SKM-1 (cell line): ENCODE measurements around the gene FRMD6.

Experiments
- DNase-seq: peaks from one replicate; lab custom pipeline; 2025; ENCODE audit not compliant: unreplicated experiment; lab: John Stamatoyannopoulos, UW

Gene FRMD6

GRCh38 chr14:51663783-51664326 lies 12.1 kb downstream of the FRMD6 start:
- no peak for DNase-seq

- DNase-seq: no peak
Observed at GRCh38 chr14:51666070-51666469, 14.4 kb downstream of the FRMD6 start.

GRCh38 chr14:51666826-51667225 lies 15.1 kb downstream of the FRMD6 start:
- no peak for DNase-seq

GRCh38 chr14:51668870-51669269 lies 17.2 kb downstream of the FRMD6 start:
- DNase-seq: no peak

GRCh38 chr14:51674294-51675002 lies 22.7 kb downstream of the FRMD6 start:
- DNase-seq: no peak

GRCh38 chr14:51676549-51676948 lies 24.8 kb downstream of the FRMD6 start:
- DNase-seq: no peak

GRCh38 chr14:51677266-51677665 lies 25.6 kb downstream of the FRMD6 start:
- no peak for DNase-seq

- DNase-seq: no peak
Observed at GRCh38 chr14:51677738-51678137, 26.0 kb downstream of the FRMD6 start.

GRCh38 chr14:51680031-51680430 lies 28.3 kb downstream of the FRMD6 start:
- no peak for DNase-seq

- no peak for DNase-seq
Observed at GRCh38 chr14:51681411-51681810, 29.7 kb downstream of the FRMD6 start.

GRCh38 chr14:51682411-51682810 lies 30.7 kb downstream of the FRMD6 start:
- DNase-seq: no peak

GRCh38 chr14:51684760-51685159 lies 33.0 kb downstream of the FRMD6 start:
- DNase-seq: no peak

GRCh38 chr14:51691176-51691575 lies 39.5 kb downstream of the FRMD6 start:
- DNase-seq: no peak

- no peak for DNase-seq
Observed at GRCh38 chr14:51692646-51693045, 40.9 kb downstream of the FRMD6 start.

- no peak for DNase-seq
Observed at GRCh38 chr14:51697848-51698247, 46.1 kb downstream of the FRMD6 start.

- no peak for DNase-seq
Observed at GRCh38 chr14:51701951-51702350, 50.2 kb downstream of the FRMD6 start.

GRCh38 chr14:51703787-51704186 lies 52.1 kb downstream of the FRMD6 start:
- no peak for DNase-seq

- DNase-seq: no peak
Observed at GRCh38 chr14:51704545-51704944, 52.8 kb downstream of the FRMD6 start.

- DNase-seq: no peak
Observed at GRCh38 chr14:51707327-51707726, 55.6 kb downstream of the FRMD6 start.

- DNase-seq: no peak
Observed at GRCh38 chr14:51711505-51711904, 59.8 kb downstream of the FRMD6 start.

GRCh38 chr14:51715250-51715649 lies 63.5 kb downstream of the FRMD6 start:
- no peak for DNase-seq

- no peak for DNase-seq
Observed at GRCh38 chr14:51715742-51716141, 64.0 kb downstream of the FRMD6 start.

GRCh38 chr14:51716610-51717009 lies 64.9 kb downstream of the FRMD6 start:
- no peak for DNase-seq
